ENCODE measurements around the gene SLC23A2. TPM values are rescaled to one million over a fixed set of nuclear protein-coding genes. Genes with fewer than 3 reads are reported as not detected.
"Not testable (repeated sequence)": the region's sequence is repeated elsewhere in the genome, so short reads cannot be mapped to it uniquely, and the experiment has no call there.

Gene SLC23A2
- total RNA-seq, 2 donors from 2014 or later, result 21.0 to 39.1 TPM

- no peak for DNase-seq (ENCODE audit: low spot score)
- no peak overlapping the region for H3K27ac ChIP-seq
- no peaks in the 10 kb centered on the region for H3K27me3 ChIP-seq (replicated peaks; ENCODE audit: insufficient read depth)
- 70% methylated on average over 3 of the region's 3 CpGs for WGBS
- H3K36me3 ChIP-seq, result no peaks in the 10 kb centered on the region
- no peaks in the 10 kb centered on the region for H3K4me1 ChIP-seq (replicated peaks)
- intact Hi-C loops (cut with DNase I), result no loop called here
- no peak overlapping the region for H3K4me3 ChIP-seq
- H3K9me3 ChIP-seq, result no peaks in the 10 kb centered on the region
- TF ChIP-seq POLR2A (IDR thresholded peaks at IDR 0.05), result no peak
- no peak for TF ChIP-seq POLR2AphosphoS5 (IDR thresholded peaks at IDR 0.05)
- TF ChIP-seq, protein P1, sequence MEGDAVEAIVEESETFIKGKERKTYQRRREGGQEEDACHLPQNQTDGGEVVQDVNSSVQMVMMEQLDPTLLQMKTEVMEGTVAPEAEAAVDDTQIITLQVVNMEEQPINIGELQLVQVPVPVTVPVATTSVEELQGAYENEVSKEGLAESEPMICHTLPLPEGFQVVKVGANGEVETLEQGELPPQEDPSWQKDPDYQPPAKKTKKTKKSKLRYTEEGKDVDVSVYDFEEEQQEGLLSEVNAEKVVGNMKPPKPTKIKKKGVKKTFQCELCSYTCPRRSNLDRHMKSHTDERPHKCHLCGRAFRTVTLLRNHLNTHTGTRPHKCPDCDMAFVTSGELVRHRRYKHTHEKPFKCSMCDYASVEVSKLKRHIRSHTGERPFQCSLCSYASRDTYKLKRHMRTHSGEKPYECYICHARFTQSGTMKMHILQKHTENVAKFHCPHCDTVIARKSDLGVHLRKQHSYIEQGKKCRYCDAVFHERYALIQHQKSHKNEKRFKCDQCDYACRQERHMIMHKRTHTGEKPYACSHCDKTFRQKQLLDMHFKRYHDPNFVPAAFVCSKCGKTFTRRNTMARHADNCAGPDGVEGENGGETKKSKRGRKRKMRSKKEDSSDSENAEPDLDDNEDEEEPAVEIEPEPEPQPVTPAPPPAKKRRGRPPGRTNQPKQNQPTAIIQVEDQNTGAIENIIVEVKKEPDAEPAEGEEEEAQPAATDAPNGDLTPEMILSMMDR (IDR thresholded peaks at IDR 0.05), result no peak
Measured at GRCh38 chr20:5041433-5041832, 40.1 kb upstream of the SLC23A2 start.

DNA sequence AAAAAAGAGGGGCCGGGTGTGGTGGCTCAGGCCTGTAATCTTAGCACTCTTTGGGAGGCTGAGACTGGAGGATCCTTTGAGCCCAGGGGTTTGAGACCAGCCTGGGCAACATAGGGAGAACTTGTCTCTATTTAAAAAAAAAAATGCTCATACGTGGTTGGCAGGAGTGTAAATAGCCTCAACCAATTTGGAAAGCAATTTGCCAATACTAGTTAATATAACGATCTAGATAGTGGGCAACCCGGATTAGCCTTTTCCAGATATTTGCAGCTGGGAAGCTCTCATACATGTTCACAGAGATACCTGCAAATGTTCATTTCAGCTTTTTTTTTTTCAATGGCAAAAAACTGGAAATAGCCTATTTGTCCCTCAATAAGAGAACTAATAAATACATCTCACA lies 39.0 kb upstream of the SLC23A2 start:
- 87% methylated on average over 4 of the region's 4 CpGs for WGBS
- no peak for DNase-seq (ENCODE audit: low spot score)
- TF ChIP-seq POLR2A (IDR thresholded peaks at IDR 0.05) (no peak), POLR2AphosphoS5 (IDR thresholded peaks at IDR 0.05) (no peak)
- TF ChIP-seq, protein P1 (IDR thresholded peaks at IDR 0.05), result no peak
- H3K4me3 ChIP-seq, result no peak overlapping the region
- no peaks in the 10 kb centered on the region for H3K27me3 ChIP-seq (replicated peaks; ENCODE audit: insufficient read depth)
- H3K27ac ChIP-seq, result no peak overlapping the region
- H3K36me3 ChIP-seq, result no peaks in the 10 kb centered on the region
- intact Hi-C loops (cut with DNase I), result no loop called here
- H3K9me3 ChIP-seq, result no peaks in the 10 kb centered on the region
- no peaks in the 10 kb centered on the region for H3K4me1 ChIP-seq (replicated peaks)

DNA sequence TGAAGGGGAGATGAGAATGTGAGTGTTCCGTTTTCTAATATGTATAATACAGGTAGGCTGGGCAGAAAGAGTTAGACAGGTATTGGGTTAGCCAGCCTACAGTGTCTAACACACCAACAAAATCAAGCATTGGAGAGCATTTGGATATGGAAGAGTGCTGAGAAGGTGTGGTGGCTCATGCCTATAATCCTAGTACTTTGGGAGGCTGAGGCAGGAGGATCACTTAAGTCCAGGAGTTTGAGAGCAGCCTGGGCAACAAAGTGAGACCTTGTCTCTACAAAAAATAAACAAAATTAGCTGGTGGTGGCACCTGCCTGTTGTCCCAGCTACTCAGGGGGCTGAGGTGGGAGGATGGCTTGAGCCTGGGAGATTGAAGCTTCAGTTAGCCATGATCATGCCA lies 38.6 kb upstream of the SLC23A2 start:
- Histone ChIP-seq H3K9me3 (no peaks in the 10 kb centered on the region), H3K4me3 (no peak overlapping the region), H3K27ac (no peak overlapping the region), H3K4me1 (replicated peaks) (no peaks in the 10 kb centered on the region), H3K27me3 (replicated peaks; ENCODE audit: insufficient read depth) (no peaks in the 10 kb centered on the region), H3K36me3 (no peaks in the 10 kb centered on the region)
- no peak for TF ChIP-seq POLR2AphosphoS5 (IDR thresholded peaks at IDR 0.05)
- no peak for TF ChIP-seq POLR2A (IDR thresholded peaks at IDR 0.05)
- TF ChIP-seq, protein P1 (IDR thresholded peaks at IDR 0.05), result no peak
- 75% methylated on average over 1 of the region's 1 CpG for WGBS
- no peak for DNase-seq (ENCODE audit: low spot score)
- intact Hi-C loops (cut with DNase I), result no loop called here

DNA sequence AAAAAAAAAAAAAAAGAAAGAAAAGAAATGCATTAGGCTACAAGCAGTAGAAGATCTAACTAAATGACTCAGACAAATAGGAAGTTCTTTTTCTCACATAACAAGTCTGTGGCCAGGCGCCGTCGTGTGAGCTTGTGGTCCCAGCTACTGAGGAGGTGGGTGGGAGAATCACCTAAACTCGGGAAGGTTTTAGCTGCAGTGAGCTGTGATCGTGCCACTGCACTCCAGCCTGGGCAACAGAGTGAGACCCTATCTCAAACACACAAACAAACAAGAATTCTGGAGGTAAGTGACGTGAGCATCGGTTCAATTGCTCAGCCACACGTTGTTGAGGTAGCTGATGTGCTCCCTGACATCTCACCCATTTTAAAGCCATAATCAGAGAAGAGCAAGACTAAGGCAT lies 37.9 kb upstream of the SLC23A2 start:
- H3K27ac ChIP-seq, result no peak overlapping the region
- no peaks in the 10 kb centered on the region for H3K4me1 ChIP-seq (replicated peaks)
- no peak overlapping the region for H3K4me3 ChIP-seq
- no peak for DNase-seq (ENCODE audit: low spot score)
- TF ChIP-seq POLR2A (IDR thresholded peaks at IDR 0.05) (no peak), POLR2AphosphoS5 (IDR thresholded peaks at IDR 0.05) (no peak)
- TF ChIP-seq, protein P1 (IDR thresholded peaks at IDR 0.05), result no peak
- no peaks in the 10 kb centered on the region for H3K36me3 ChIP-seq
- 76% methylated on average over 8 of the region's 8 CpGs for WGBS
- H3K9me3 ChIP-seq, result no peaks in the 10 kb centered on the region
- H3K27me3 ChIP-seq (replicated peaks; ENCODE audit: insufficient read depth), result no peaks in the 10 kb centered on the region
- intact Hi-C loops (cut with DNase I), result no loop called here

DNA sequence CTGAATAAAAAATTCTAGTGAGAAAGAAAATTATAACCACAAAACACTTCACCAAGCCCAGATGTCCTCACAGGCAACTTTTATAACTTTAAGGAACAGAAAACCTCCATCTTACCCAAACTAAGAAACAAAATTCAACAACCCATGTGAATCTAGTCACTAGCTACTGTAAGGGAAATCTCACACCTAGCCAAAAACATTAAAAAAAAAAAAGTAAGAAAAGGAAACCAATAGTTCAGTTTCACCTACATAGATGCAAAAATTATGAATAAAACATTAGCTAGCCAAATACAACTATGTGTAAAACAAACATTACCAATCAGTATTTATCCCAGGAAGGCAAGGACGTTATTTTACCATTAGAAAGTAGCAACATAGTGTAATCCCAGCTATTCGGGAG lies 35.5 kb upstream of the SLC23A2 start:
- Histone ChIP-seq H3K27me3 (replicated peaks; ENCODE audit: insufficient read depth) (no peaks in the 10 kb centered on the region), H3K27ac (no peak overlapping the region), H3K4me1 (replicated peaks) (no peaks in the 10 kb centered on the region), H3K36me3 (no peaks in the 10 kb centered on the region), H3K4me3 (no peak overlapping the region), H3K9me3 (no peaks in the 10 kb centered on the region)
- DNase-seq (ENCODE audit: low spot score), result no peak
- TF ChIP-seq POLR2A (IDR thresholded peaks at IDR 0.05) (no peak), POLR2AphosphoS5 (IDR thresholded peaks at IDR 0.05) (no peak)
- TF ChIP-seq, protein P1 (IDR thresholded peaks at IDR 0.05), result no peak
- intact Hi-C loops (cut with DNase I), result no loop called here
- WGBS, result 79% methylated on average over 2 of the region's 2 CpGs

DNA sequence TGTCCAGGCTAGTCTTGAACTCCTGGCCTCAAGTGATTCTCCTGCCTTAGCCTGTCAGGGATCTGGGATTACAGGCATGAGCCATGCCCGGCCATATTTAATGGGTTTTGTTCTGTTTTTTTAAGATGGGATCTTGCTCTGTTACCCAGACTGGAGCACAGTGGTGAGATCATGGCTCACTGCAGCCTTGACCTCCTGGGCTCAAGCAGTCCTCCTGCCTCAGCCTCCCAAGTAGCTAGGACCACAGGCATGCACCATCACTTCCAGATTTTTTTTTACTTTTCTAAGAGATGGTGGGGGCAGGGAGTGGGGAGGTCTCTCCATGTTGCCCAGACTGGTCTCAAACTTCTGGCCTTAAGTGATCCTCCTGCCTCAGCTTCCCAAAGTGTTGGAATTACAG lies 34.2 kb upstream of the SLC23A2 start:
- whole genome bisulfite sequencing, result 53% methylated on average over 1 of the region's 1 CpG
- intact Hi-C loops (cut with DNase I); H3K36me3 ChIP-seq; DNase-seq (ENCODE audit: low spot score); H3K27me3 ChIP-seq (replicated peaks; ENCODE audit: insufficient read depth); H3K27ac ChIP-seq; H3K4me3 ChIP-seq; H3K9me3 ChIP-seq; H3K4me1 ChIP-seq (replicated peaks): not testable (repeated sequence)

All from prostate gland (tissue), 2 donors.